GM21515 (cell line): ENCODE results near the gene LRRC7.

Experiments used
- ATAC-seq: cut with Tn5 transposase; IDR thresholded peaks from one replicate; pipeline ENCODE4 v1.9.1; 2021; ENCODE audit not compliant: unreplicated experiment

LRRC7 gene

GRCh38 chr1:70083519-70083918 lies 515.8 kb downstream of the LRRC7 start:
- ATAC-seq = no peak

- no peak for ATAC-seq
Observed at GRCh38 chr1:70084314-70084915, 516.7 kb downstream of the LRRC7 start.

GRCh38 chr1:70085521-70085920 lies 517.8 kb downstream of the LRRC7 start:
- ATAC-seq = no peak

GRCh38 chr1:70086897-70087296 lies 519.2 kb downstream of the LRRC7 start:
- no peak for ATAC-seq

- no peak for ATAC-seq
Observed at GRCh38 chr1:70090141-70090540, 522.4 kb downstream of the LRRC7 start.

GRCh38 chr1:70090875-70091274 lies 523.2 kb downstream of the LRRC7 start:
- no peak for ATAC-seq

- ATAC-seq = no peak
Observed at GRCh38 chr1:70091811-70092210, 524.1 kb downstream of the LRRC7 start.

- no peak for ATAC-seq
Observed at GRCh38 chr1:70092526-70092925, 524.8 kb downstream of the LRRC7 start.

GRCh38 chr1:70093250-70093975 lies 525.7 kb downstream of the LRRC7 start:
- ATAC-seq = no peak

GRCh38 chr1:70101231-70101630 lies 533.5 kb downstream of the LRRC7 start:
- ATAC-seq = no peak

- ATAC-seq = no peak
Observed at GRCh38 chr1:70101774-70102173, 534.1 kb downstream of the LRRC7 start.

- no peak for ATAC-seq
Observed at GRCh38 chr1:70103770-70104169, 536.0 kb downstream of the LRRC7 start.

GRCh38 chr1:70109241-70109640 lies 541.5 kb downstream of the LRRC7 start:
- no peak for ATAC-seq

- ATAC-seq = no peak
Observed at GRCh38 chr1:70112838-70113237, 545.1 kb downstream of the LRRC7 start.

- ATAC-seq = no peak
Observed at GRCh38 chr1:70115315-70115714, 547.6 kb downstream of the LRRC7 start.

GRCh38 chr1:70117046-70117445 lies 549.3 kb downstream of the LRRC7 start:
- no peak for ATAC-seq

GRCh38 chr1:70134148-70134547 lies 566.4 kb downstream of the LRRC7 start:
- no peak for ATAC-seq

- ATAC-seq = no peak
Observed at GRCh38 chr1:70140343-70140742, 572.6 kb downstream of the LRRC7 start.

GRCh38 chr1:70140894-70141293 lies 573.2 kb downstream of the LRRC7 start:
- no peak for ATAC-seq

- ATAC-seq = no peak
Observed at GRCh38 chr1:70142075-70142474, 574.4 kb downstream of the LRRC7 start.

- no peak for ATAC-seq
Observed at GRCh38 chr1:70143048-70143659, 575.4 kb downstream of the LRRC7 start.

- ATAC-seq = no peak
Observed at GRCh38 chr1:70146488-70146887, 578.8 kb downstream of the LRRC7 start.
